NCI-H2227 (cell line): ENCODE data around the gene CHI3L1.

Experiments
- DNase-seq: peaks from one replicate; lab custom pipeline; 2025; ENCODE audit not compliant: unreplicated experiment; lab: John Stamatoyannopoulos, UW

Gene CHI3L1

DNA sequence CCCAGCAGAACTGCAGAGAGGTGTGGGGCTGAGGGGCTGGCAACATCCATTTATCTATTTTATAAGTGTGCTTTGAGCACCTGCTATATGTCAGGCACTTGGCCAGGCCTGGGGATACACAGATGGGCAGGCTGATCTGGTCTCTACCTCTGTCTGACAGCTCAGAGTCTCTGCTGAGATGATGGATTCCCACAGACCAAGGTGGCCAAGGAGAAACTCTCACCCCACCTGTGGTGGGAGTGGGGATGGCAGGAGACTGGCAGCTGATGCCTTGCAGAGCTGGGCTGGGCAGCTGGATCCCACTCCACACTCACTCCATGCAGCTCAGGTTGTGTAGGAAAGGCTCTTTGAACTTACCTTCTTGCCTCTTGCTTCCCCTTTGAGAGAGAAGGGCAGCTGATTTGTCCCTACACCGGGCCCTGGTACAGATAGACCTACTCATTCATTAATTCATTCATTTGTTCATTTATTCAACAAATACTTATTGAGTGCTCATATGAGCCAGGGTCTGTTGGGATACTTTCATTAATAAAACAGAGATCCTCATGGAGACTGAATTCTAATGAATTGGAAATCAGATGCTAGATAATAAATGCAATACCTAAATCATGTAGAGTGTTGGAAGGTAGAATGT, 50.0 kb downstream of the CHI3L1 start:
- peak; percentile 15 for DNase-seq

DNA sequence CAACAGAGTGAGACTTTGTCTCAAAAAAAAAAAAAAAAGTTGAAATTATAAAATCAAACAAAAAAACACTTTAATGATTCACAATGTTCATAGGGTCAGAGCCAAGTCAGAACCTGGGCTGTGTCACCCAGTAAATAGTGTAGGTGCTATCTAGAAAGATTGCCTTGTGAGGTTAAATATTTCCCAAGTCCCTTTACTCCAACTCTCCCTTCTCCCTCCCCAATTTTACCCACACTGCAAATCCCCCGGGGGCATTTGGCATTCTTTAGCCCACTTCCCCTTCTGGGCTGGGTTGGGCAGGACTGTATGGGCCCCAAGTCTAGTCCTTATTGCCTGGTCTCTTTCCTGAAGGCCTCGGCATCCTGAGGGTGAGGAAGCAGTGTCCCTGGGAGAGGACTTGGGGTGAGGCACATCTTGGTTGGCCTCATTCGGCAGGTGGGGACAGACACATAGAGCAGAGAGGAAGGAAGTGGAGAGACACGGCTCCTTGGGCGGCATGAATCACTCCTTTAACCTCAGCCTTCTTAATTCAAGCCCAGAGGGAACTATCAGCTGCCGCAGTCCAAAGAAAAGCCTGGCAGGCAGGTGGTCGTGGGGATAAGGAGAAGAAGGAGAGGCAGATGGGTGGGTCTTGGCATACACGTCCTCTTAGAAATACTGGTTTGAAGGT, 50.7 kb downstream of the CHI3L1 start:
- no peak for DNase-seq

DNA sequence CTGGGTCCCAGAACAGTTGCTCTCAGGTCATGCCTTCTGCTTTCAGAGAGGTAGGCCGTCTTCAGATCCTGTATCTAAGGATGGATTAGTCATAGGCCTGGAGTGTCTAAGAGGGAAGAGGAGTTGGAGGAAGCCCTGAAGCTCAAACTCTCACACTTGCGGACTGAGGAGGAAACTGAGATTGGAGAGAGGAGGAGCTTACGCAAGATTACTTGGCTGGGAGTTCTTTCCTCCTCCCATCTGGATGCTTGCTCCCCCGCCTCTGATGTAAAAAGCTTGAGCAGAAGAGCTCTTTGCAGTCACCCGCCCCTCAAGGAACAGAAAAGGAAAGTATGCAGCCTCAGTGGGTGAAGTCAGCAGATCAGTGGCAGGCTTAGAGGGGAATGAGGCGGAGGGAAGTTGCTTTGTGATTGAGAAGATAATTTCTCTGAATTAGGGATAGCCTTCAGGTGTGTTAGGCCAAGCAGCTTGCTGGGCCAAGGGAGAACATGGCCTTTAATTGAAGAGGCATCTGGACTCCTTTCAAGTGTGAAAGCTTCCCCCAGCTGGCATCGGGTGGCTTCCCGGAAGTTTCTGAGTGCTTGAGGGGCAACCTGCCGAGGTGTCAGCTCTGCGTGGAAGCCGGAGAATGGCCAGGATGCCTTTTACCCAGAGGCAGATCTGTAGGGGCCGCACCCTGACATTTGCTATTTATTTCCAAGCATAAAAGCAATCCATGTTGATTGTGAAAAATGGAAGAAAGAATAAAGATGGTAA, 52.4 kb downstream of the CHI3L1 start:
- DNase-seq = peak; percentile 21

DNA sequence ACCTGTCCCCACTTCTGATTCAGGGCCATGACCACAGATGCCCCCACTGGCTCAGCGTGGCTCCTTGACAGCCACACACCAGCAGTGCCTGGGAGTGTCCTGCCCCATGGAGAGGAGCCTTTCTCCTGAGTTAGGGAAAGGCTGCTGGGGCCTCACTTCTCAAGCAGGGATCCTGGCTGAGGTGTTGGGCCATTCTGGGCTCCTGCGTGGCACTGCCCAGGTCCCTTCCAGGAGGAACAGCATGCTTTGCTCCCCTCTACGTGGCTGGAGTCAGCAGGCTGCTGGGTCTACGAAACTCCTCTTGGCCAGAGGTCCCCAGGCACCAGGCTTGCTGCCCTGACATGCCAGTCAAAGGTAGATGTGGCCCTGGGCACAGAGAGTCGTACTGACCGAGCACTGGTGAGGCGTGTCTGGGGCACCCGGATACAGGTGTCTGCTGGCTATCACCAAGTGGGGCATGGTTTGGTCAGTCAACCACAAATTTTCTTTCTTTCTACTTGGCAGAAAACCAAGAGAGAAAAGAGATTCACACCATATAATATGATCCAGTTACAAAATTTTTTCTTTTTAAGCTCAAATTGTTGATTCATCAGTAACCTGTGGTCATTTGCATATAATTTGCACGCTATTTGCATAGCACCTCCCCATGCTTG, 54.8 kb downstream of the CHI3L1 start:
- no peak for DNase-seq

DNA sequence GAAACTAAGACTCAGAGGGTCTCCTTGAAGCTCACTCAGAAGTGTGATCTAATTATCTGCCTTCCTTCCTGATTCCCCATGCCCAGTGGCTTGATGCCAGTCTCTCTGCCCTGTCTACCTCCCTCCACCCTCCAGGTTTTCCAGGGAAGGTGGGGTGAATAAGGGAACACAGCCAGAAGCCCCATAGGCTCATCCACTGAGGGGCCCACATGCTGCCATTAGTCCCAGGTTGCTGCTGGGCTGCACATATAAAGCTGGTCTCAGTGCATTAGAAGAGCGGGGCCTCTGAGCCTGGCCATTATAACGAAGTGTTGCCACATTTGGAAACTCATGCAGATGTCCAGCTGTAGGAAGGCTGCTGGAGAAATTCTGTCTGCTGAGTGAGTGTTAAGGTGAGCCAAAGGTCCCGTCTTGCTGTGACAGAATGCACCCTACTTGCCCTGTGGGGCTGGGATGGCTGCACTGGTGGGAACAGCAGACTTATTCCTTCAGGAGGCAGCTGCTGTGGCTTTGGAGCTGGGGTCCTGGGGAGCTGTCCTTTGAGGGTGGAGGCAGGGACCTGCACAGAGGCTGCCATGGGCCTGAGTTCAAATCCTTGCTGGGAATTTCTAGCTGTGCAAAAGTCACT, 56.0 kb downstream of the CHI3L1 start:
- no peak for DNase-seq

DNA sequence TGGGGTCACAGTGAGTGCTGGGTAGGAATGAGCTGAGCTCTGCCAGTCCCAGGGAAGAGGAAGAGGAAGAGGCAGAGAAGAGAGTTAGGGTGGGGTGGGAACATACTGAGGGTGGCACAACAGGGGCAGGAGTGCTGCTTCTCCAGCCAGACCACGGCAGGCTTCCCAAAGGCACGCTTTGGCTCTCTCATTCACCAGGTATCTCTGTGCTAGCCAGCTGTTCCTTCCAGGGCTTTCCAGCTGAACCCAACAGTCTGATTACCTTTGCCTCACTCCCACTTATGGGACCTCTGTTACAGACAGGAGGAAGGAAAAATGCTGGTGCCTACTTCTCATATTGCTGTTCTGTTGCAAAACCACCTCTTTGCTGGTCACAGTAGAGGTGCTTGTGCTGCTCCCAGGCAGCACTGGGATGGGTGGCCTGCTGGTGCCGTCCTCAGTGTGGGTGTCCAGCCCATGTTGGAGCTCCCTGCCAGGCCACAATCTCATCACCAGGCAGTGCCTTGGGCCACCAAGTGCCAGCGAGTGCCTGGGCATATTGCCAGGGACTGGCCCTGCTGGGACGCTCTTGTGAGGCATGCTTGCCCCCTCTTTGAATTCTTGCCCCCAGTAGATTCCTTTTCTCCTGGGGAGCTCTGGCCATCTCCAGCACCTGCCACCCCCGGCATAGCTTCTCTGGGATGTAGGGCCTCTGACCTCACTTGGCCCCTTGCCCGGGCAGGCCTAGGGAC, 56.8 kb downstream of the CHI3L1 start:
- DNase-seq = no peak
